ENCODE results near the gene REG3G.

- TF ChIP-seq MAX (CRISPR knock-in tag; IDR thresholded peaks at IDR 0.05) (no peak), ATF2 (CRISPR knock-in tag; IDR thresholded peaks at IDR 0.05; ENCODE audit: borderline replicate concordance, low read depth) (no peak), NFE2L1 (CRISPR knock-in tag; IDR thresholded peaks at IDR 0.05) (no peak), HMGXB4 (CRISPR knock-in tag; IDR thresholded peaks at IDR 0.05) (no peak), ELF4 (CRISPR knock-in tag; IDR thresholded peaks at IDR 0.05; ENCODE audit: low read depth) (no peak), ATF3 (CRISPR knock-in tag; conservative IDR thresholded peaks at IDR 0.05) (no peak), AFF4 (CRISPR knock-in tag; IDR thresholded peaks at IDR 0.05; ENCODE audit: borderline replicate concordance) (no peak), JAZF1 (CRISPR knock-in tag; IDR thresholded peaks at IDR 0.05) (no peak), ZNF121 (CRISPR knock-in tag; IDR thresholded peaks at IDR 0.05) (no peak)
- TF ChIP-seq, protein P1, sequence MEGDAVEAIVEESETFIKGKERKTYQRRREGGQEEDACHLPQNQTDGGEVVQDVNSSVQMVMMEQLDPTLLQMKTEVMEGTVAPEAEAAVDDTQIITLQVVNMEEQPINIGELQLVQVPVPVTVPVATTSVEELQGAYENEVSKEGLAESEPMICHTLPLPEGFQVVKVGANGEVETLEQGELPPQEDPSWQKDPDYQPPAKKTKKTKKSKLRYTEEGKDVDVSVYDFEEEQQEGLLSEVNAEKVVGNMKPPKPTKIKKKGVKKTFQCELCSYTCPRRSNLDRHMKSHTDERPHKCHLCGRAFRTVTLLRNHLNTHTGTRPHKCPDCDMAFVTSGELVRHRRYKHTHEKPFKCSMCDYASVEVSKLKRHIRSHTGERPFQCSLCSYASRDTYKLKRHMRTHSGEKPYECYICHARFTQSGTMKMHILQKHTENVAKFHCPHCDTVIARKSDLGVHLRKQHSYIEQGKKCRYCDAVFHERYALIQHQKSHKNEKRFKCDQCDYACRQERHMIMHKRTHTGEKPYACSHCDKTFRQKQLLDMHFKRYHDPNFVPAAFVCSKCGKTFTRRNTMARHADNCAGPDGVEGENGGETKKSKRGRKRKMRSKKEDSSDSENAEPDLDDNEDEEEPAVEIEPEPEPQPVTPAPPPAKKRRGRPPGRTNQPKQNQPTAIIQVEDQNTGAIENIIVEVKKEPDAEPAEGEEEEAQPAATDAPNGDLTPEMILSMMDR (IDR thresholded peaks at IDR 0.05) = no peak
- TF ChIP-seq, protein P2, sequence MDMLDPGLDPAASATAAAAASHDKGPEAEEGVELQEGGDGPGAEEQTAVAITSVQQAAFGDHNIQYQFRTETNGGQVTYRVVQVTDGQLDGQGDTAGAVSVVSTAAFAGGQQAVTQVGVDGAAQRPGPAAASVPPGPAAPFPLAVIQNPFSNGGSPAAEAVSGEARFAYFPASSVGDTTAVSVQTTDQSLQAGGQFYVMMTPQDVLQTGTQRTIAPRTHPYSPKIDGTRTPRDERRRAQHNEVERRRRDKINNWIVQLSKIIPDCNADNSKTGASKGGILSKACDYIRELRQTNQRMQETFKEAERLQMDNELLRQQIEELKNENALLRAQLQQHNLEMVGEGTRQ (CRISPR knock-in tag; IDR thresholded peaks at IDR 0.05) = no peak
Measured at GRCh38 chr2:78993518-78994148, 31.9 kb upstream of the REG3G start.
